HG03045 (cell line): ENCODE results near the gene TICAM1.
"Not testable (repeated sequence)": the region's sequence is repeated elsewhere in the genome, so short reads cannot be mapped to it uniquely, and the experiment has no call there.

Source experiments
- ATAC-seq: cut with Tn5 transposase; IDR thresholded peaks from one replicate; pipeline ENCODE4 v1.9.1; 2021; ENCODE audit warnings: mild to moderate bottlenecking, moderate library complexity; ENCODE audit not compliant: unreplicated experiment

The TICAM1 gene

DNA sequence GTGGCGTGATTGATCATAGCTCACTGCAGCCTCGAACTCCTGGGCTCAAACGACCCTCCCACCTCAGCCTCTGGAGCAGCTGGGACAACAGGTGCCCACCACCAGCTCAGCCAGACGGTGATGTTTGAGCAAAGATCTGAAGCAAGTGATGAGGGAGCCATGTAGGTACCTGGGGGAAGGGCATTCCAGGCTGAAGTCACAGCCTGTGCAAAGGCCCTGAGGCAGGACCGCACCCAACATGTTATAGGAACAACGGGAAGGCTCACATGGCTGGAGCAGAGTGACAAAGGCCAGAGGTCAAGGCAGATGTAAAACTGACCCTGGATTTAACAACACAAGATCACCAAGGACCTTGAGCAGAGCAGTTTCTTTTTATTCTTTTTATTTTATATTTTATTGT lies 25.1 kb downstream of the TICAM1 start:
- no peak for ATAC-seq

DNA sequence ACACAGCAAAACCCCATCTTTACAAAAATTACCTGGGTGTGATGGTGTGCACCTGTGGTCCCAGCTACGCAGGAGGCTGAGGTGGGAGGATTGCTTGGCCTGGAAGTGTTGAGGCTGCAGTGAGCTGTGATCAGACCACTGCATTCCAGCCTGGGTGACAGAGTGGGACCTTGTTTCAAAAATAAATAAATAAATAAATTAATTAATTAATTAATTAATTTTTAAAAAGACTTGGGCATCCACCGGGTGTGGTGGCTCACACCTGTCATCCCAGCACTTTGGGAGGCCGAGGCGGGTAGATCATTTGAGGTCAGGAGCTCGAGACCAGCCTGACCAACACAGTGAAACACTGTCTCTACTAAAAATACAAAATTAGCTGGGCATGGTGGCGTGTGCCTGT lies 26.4 kb downstream of the TICAM1 start:
- not testable (repeated sequence) for ATAC-seq

DNA sequence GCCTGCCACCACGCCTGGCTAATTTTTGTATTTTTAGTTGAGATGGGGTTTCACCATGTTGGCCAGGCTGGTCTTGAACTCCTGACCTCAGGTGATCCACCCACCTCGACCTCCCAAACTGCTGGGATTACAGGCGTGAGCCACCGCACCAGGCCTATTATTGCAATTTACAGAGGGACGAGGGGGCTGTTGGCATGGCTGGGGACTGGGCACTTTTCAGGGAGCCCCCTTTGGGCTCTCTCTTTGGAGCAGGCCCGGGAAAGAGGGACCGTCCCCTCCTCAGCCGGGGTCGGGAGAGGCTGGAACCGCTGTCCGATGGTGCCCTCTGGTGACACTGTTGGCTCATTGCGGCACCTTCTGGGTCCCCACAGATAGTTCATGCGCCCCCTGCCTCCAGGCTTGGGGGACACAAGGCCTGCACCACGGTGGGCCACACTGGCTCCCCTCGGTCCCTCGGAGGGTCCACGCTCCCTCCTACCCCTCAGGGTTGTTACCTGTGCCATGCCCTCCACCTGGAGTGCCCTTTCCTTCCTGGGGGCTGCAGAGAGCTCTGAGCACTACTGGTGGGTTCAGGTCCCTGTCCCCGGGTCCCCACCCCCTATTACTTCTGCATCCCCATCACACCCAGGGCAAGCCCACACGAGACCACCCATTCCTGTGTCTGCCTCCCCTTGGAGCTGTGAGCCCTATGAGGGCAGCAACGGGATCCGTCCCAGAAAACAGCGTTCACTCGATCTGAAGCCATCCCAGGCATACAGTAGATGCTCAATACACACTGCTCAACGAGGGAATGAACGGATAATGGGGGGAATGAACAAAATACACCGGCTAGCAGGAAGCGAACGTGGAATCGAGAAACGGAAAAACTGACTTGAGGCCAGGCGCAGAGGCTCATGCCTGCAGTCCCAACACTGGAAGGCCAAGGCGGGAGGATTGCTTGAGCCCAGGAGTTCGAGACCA lies 27.5 kb downstream of the TICAM1 start:
- no peak for ATAC-seq

DNA sequence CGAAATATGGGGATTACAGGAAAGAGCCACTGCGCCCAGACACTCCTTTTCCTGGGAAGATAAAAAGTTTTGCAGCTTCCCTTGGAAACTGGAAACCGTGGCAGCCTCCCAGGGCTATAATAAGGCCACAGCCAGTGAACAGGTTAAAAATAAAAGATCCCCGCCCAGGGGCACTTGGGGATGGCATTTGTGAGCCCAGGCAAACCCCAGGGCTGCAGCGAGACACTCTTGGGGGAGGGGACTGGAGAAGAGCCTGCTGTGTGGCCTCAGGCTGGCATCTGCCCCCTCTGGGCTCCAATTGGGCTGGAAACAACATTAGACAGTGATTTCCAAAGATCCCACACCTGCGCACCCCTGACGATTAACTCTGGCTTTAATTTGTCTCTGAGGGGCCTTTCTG lies 28.8 kb downstream of the TICAM1 start:
- no peak for ATAC-seq

DNA sequence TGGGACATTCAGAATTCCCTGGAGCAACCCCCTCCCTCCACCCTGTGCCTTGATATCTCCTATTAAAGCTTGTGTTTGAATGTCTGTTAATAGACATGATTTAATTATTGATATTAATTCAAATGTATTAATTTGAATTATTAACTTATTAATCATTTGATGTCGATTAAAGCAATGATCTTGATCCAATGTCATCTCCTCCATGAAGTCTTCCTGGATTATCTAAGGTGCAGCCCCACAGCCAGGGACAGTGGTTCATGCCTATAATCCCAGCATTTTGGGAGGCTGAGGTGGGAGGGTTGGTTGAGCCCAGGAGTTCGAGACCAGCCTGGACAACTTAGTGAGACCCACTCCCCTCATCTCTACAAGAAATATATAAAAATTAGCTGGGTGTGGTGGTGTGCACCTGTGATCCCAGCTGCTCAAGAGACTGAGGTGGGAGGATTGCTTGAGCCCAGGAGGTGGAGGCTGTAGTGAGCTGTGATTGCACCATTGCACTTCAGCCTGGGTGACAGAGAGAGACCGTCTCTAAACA lies 30.4 kb downstream of the TICAM1 start:
- ATAC-seq = no peak

DNA sequence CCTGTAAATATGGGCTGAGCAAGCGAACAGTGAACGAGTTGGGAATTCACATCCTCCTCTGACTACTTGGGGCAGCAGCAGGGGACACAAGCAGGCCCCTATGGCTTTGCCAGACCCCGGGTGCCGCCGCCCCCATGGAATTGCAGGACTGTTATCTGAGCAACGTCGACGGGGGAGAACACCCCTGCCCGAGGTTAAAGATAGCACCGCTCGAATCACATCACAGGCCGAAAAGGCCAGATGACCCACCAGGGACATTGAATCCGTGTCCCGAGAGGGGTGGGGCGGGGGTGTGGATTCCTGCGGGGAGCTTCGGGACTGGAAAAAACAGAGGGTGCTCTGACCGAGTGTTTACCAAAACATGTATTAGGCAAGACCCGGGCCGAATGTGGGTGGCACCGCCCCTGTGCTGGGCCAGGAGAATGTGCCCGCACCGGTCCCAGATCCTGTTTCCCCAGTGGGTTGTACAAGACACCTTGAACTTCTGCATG lies 30.9 kb downstream of the TICAM1 start:
- no peak for ATAC-seq

DNA sequence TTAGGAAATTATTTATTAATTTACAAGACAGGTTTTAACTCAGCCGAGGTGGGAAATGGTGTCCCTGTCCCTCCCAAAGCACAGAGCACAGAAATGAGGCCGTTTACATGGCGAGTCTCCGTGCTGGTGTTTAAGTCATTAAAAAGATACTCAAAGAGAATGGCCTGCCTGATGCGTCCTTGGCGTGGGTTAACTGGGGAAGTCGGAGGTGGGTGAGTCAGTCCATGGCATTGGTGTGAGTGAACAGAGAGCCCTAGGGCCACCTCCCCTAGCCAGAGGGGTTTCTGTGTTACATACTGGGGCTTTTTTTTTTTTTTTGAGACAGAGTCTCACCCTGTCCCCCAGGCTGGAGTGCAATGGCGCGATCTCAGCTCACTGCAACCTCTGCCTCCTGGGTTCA lies 36.1 kb downstream of the TICAM1 start:
- no peak for ATAC-seq

DNA sequence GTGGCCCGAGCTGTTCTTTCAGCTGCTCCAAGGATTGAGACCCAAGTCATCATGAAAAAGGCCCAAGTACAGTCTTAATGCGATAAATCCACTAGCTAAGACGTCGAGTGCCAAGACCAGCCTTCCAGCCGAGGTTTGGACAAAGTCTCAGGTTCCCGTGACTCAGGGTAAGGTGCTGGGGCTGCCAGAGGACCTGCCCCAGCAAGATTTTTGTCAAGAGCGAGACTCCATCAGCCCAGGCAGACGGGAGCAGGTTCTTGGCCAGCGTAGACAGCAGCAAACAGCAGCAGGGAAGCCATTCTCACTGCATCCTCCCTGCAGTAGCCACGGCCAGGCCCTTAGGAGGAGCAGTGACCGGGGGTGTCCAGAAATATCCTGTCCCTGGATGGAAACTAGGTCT lies 36.5 kb downstream of the TICAM1 start:
- ATAC-seq = no peak

DNA sequence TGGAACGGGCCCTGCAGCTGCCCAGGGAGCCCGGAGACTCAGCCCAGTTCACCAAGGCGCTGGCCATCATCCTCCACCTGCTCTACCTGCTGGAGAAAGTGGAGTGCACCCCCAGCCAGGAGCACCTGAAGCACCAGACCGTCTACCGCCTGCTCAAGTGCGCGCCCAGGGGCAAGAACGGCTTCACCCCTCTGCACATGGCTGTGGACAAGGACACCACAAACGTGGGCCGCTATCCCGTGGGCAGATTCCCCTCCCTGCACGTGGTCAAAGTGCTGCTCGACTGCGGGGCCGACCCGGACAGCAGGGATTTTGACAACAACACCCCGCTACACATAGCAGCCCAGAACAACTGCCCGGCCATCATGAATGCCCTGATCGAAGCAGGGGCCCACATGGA lies 38.2 kb downstream of the TICAM1 start:
- not testable (repeated sequence) for ATAC-seq

DNA sequence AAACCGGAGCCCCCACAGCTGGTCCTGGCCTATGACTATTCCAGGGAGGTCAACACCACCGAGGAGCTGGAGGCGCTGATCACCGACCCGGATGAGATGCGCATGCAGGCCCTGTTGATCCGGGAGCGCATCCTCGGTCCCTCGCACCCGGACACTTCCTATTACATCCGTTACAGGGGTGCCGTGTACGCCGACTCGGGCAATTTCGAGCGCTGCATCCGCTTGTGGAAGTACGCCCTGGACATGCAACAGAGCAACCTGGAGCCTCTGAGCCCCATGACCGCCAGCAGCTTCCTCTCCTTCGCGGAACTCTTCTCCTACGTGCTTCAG lies 38.7 kb downstream of the TICAM1 start:
- not testable (repeated sequence) for ATAC-seq

DNA sequence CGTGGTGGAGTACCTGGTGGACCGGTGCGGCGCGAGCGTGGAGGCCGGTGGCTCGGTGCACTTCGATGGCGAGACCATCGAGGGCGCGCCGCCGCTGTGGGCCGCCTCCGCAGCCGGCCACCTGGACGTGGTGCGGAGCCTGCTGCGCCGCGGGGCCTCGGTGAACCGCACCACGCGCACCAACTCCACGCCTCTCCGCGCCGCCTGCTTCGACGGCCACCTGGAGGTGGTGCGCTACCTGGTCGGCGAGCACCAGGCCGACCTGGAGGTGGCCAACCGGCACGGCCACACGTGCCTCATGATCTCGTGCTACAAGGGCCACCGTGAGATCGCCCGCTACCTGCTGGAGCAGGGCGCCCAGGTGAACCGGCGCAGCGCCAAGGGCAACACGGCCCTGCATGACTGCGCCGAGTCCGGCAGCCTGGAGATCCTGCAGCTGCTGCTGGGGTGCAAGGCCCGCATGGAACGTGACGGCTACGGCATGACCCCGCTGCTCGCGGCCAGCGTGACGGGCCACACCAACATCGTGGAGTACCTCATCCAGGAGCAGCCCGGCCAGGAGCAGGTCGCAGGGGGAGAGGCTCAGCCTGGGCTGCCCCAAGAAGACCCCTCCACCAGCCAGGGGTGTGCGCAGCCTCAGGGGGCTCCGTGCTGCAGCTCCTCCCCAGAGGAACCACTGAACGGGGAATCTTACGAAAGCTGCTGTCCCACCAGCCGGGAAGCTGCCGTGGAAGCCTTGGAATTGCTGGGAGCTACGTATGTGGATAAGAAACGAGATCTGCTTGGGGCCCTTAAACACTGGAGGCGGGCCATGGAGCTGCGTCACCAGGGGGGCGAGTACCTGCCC lies 39.3 kb downstream of the TICAM1 start:
- not testable (repeated sequence) for ATAC-seq

DNA sequence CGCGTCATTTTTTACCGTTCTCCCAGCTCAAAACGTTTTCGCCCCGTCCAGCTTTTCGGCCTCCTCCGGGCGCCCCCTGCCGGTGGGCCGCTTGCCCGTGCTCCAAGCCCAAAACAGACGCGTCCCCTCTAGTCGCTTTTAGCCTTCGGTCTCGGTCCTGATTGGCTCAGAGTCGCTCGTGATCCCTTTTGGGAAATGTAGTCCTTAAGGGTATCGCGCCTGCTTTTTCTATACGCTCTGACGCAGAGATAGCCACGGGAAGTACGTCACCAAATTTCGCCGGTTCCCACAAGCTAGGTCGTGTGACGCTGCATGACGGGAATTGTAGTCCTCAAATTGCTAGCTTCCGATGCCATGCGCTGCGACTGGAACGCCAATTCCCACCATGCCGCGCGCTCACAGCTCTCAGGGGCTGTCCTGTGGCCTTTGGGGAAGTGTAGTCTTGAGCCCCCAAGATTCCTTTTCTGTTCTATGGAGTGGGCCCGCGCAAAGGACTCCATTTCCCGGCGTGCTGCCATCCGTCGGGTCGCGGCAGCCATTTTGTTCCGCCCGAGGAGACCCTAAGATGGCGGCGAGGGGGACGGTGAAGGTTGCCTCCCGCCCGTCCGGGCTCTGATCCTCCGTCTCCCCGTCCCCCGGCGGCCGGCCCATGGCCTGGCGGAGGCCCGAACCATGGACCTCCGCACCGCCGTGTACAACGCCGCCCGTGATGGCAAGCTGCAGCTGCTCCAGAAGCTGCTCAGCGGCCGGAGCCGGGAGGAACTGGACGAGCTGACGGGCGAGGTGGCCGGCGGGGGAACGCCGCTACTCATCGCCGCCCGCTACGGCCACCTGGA lies 40.1 kb downstream of the TICAM1 start, which contains the start of gene FEM1A:
TSS of gene FEM1A (plus strand) at position 552 of the 836 bp plus-strand sequence. CDS start at position 673, 121 bp downstream.
- peak; percentile 93 for ATAC-seq

DNA sequence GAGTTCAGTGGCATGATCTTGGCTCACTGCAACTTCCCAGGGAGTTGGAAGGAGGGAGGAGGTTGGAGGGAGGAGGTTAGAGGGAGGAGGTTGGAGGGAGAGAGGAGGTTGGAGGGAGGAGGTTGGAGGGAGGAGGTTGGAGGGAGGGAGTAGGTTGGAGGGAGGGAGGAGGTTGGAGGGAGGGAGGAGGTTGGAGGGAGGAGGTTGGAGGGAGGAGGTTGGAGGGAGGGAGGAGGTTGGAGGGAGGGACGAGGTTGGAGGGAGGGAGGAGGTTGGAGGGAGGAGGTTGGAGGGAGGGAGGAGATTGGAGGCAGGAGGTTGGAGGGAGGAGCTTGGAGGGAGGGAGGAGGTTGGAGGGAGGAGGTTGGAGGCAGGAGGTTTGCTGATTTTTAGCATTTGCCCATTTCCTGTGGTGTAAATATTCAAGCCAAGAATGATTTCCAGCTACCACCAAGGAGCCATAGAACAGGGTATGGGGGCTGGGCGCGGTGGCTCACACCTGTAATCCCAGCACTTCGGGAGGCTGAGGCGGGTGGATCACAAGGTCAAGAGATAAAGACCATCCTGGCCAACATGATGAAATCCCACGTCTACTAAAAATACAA lies 45.0 kb downstream of the TICAM1 start:
- not testable (repeated sequence) for ATAC-seq

DNA sequence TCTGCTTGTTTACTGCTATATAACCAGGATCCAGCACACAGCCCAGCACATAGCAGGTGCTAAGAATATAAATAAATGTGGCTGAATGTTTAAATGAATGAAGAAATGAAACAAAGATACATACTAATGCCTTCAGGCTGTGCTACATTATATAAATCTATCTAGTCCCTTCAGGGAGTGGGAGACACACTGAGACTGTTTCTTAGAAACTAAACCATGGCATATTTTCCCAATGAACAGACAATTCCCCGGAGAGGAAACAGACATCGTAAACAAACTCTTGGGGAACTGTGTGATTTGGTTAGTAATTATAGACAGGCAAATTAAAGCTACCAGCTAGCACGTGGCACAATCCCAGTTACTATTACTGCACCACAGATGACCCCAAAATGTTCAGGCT lies 49.7 kb downstream of the TICAM1 start:
- ATAC-seq = no peak

DNA sequence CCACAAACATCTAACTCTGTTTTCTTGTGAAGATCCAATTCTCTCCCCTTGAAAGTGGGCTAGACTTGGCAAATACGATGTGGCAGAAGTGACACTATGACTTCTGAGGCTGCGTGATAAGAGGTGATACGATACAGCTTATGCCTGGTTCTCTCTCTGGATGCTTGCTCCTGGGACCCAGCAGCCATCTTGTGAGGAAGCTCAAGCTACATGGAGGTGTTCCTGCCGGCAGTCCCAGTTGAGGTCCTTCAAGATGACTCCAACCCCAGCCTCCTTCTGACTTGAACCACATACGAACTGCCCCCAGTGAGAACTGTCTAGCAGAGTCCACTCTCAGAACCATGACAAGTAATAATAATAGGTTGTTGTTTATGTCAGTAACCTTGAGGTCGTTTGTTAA lies 50.7 kb downstream of the TICAM1 start:
- ATAC-seq = no peak

DNA sequence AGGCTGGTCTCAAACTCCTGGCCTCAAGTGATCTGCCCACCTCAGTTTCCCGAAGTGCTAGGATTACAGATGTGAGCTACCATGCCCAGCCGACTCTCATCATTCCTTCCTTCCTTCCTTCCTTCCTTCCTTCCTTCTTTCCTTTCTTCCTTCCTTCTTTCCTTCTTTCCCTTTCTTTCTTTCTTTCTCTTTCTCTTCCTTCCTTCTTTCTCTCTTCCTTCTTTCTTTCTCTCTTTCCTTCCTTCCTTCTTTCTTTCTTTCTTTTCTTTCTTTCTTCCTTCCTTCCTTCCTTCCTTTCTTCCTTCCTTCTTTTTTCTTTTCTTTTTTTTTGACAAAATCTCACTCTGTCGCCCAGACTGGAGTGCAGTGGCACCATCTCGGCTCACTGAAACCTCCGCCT lies 53.4 kb downstream of the TICAM1 start:
- ATAC-seq = not testable (repeated sequence)

DNA sequence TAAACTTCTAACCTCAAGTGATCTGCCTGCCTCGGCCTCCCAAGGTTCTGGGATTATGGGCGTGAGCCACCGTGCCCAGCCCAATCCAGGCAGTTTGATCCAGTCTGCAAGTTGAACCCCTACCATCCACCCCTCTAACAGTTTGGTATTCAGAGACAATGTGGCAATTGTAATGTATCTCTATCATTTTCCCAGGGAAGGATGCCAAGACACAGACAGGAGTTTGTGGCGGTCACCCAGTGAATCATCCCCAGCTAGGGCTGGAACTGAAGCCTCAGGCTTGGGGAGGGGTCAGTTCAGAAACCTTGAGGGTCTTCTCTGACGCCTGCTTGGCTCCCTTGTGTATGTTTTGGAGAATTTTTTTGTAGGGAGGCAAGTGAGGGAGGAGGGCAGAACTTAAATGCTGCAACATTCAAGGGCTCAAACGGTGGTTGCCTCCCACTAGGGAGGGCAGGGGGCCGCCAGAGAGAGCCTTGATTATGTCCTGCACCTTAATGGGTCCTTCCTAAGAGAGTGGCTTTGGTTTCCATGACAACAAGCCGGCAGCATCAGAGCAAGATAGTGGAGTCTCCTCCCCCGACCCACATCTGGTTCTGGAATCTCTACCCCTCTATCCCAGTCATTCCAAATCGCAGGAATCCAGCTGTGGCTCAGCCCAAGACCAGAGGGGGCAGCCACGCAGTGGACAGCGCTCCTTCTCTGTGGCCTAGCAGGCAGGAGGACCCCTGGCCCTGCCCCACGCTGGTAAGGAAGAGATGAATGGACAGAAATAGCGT lies 54.9 kb downstream of the TICAM1 start:
- ATAC-seq = no peak

DNA sequence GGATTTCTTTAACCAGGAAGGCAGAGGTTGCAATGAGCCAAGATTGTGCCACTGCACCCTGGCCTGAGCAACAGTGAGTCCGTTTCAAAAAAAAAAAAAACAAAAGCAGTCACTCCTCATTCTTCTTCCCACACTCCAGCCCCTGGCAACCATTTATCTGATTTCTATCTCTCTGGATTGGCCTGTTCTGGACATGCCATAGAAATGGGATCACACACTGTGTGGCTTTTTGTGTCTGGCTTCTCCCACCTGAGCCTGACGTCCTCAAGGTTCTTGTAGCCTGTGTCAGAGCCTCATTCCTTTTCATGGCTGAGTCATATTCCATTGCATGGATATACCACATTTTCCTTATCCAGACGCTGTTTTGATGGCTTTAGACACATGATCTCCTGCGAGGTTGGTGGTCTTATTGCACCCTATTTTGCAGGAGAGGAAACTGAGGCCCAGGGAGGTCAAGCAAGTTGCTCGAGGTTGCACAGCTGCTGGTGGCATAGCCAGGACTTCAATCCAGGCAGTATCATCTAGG lies 55.8 kb downstream of the TICAM1 start:
- ATAC-seq = no peak

DNA sequence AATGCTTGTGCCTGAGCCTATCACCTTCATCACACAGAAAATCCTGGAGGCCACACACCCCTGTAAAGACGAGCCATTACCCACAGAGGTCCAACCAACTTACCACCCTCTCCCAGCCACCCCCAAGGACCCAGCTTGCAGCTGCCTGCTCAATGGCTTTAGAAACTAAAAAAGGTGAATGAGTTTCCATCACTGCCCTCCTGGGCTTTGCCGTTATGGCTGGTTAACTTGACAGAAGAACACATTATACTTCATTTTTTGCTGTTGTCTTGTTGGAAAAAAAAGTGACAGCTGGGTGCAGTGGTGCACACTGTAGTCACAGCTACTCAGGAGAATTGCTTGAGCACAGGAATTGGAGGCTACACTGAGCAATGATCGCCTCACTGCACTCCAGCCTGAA lies 57.4 kb downstream of the TICAM1 start:
- no peak for ATAC-seq
